Stimulated activated naive CD8-positive, alpha-beta T cell treated with anti-CD3 and anti-CD28 coated beads, Interleukin-15, Interleukin-2, amounts not matched to agents 100 ng/mL and 50 ng/mL, for 24 hours (primary cell): ENCODE results near the gene DMGDH.

Experiments used
- H3K27ac Mint-ChIP-seq: one replicate; pipeline ENCODE4 v1.8.0; 2021; ENCODE audit warnings: mild to moderate bottlenecking, mixed read lengths
- H3K27me3 Mint-ChIP-seq: one replicate; pipeline ENCODE4 v1.8.0; 2021; ENCODE audit warnings: mixed read lengths
- H3K36me3 Mint-ChIP-seq: one replicate; pipeline ENCODE4 v1.8.0; 2021; ENCODE audit warnings: low read depth, mixed read lengths
- H3K4me1 Mint-ChIP-seq: one replicate; pipeline ENCODE4 v1.8.0; 2021; ENCODE audit warnings: low read depth, mixed read lengths
- H3K4me3 Mint-ChIP-seq: one replicate; pipeline ENCODE4 v1.8.0; 2021; ENCODE audit warnings: mild to moderate bottlenecking, mixed read lengths
- H3K9me3 Mint-ChIP-seq: one replicate; pipeline ENCODE4 v1.8.0; 2021; ENCODE audit warnings: mixed read lengths

Gene DMGDH

GRCh38 chr5:79069488-79070349, at the start of gene DMGDH, which contains the start of gene BHMT2:
Gene DMGDH (minus strand): TSS chr5:79069674. CDS start chr5:79069620, 54 bp downstream.
Gene BHMT2 (plus strand): TSS chr5:79069767. CDS start chr5:79069783, 16 bp downstream.
- Mint-ChIP-seq H3K9me3 (no peaks in the 10 kb centered on the region), H3K36me3 (no peaks in the 10 kb centered on the region), H3K4me3 (no peak within 1 kb of the TSS), H3K27me3 (peaks cover 50% of the 10 kb centered on the region), H3K27ac (no peak within 1 kb of the TSS), H3K4me1 (peaks cover 4% of the 10 kb centered on the region)

DNA sequence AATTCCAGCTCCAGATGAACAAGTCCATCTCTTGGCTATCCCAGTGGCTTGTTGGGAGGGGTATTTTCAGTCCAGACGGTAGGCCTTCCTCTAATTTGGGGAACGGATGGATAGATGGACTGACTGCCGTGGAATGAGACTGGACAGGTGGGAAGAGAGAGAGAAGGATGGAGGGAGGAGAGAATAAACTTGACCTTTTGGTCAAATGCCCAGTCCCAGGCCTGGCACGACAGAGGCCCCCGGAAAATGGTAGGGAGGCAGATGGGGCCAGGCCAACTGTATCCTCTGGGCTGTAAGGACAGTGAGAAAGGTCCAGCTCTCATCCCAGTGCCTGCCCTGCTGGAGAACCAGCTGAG, 43.2 kb upstream of the DMGDH start:
- H3K36me3 Mint-ChIP-seq = no peaks in the 10 kb centered on the region
- H3K27ac Mint-ChIP-seq = no peak overlapping the region
- no peak overlapping the region for H3K4me3 Mint-ChIP-seq
- no peaks in the 10 kb centered on the region for H3K4me1 Mint-ChIP-seq
- H3K9me3 Mint-ChIP-seq = no peaks in the 10 kb centered on the region
- peaks cover 46% of the 10 kb centered on the region for H3K27me3 Mint-ChIP-seq

DNA sequence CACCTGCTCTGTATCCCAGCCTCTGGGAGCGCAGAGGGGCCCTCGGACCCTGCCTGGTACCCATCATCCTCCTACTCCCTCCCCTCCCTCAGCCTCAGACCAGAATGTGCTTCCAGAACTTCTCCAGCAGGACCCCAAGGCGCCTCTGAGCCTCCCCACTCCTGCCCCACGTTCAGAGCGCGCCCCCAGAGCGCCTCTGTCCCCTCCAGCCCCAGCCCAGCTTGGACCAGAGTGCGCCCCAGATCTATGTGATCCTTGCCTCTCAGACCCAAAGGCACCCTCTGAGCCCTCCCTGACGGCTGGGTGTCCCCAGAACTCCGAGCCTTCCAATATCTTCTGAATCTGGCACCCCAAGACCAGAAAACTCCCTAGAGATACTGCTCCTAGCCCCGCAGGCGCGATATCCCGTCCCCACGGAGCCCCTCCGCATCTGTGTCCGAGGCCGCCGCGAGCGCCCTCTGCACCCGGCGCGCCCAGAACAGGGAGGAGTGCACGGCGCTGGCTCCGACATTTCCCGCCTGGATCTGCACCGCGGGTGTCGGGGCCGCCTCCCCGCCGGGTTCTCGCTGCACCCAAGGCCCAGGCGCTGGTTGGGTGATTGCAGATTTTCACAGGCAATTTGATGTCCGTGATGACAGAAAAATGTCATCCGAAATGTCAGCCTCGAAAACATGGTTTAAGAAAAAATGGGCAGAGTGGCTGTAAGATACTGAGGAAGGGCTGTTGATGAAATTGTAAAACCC, 42.7 kb upstream of the DMGDH start:
- no peaks in the 10 kb centered on the region for H3K9me3 Mint-ChIP-seq
- H3K4me1 Mint-ChIP-seq = no peaks in the 10 kb centered on the region
- H3K4me3 Mint-ChIP-seq = no peak overlapping the region
- no peaks in the 10 kb centered on the region for H3K36me3 Mint-ChIP-seq
- H3K27me3 Mint-ChIP-seq = peaks cover 47% of the 10 kb centered on the region
- H3K27ac Mint-ChIP-seq = no peak overlapping the region

- Mint-ChIP-seq H3K27me3 (peaks cover 52% of the 10 kb centered on the region), H3K27ac (no peak within 1 kb of the TSS), H3K36me3 (no peaks in the 10 kb centered on the region), H3K4me3 (no peak within 1 kb of the TSS), H3K9me3 (no peaks in the 10 kb centered on the region), H3K4me1 (no peaks in the 10 kb centered on the region)
Measured at GRCh38 chr5:79111387-79111959, 42.0 kb upstream of the DMGDH start, which contains the start of gene BHMT. Gene BHMT (plus strand): TSS chr5:79111809. CDS start chr5:79111886, 77 bp downstream.

DNA sequence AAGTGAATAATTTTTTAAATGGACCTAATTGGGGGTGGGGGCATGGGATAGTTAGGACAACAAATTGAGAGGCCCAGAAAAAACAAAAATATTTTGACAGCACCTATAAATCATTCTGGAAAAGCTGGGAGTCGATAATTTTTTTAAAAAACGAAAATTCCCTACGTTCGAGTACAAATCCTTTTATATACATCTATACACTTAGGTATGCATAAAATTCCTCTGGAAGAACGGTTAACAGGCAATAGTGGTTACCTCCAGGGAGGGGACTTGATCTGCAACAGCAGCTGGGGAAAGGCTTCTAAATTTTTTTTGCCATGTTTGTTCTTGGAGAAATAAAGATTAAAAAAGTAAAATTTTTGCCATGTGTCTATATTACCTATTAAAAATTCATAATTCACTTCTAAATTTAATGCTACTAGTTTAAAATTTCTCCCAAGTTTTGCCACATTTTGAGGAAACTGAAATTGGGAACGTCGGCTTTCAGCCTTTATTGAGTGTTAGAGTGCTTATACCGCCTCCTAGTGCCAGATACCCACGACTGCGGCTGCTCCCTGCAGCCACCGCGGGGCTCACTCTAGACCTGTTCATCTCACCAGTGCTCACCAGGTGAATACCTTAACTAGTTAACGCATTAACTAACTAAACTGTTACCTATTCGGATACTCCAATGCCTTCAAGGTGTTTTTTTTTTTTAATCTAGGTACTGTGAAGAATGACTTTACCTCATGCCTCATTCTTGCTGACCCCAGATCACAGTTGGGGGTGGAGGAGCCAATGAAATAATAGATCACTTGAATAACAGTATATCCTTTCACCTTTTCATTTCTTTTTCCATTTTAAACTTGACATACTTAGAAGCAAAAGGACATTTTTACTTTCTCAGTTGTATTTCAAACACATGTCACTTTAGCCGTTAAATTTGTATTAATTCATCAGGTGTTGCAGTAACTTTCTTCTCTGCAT, 40.3 kb upstream of the DMGDH start:
- H3K27ac Mint-ChIP-seq = no peak overlapping the region
- no peaks in the 10 kb centered on the region for H3K36me3 Mint-ChIP-seq
- no peaks in the 10 kb centered on the region for H3K9me3 Mint-ChIP-seq
- H3K4me1 Mint-ChIP-seq = no peaks in the 10 kb centered on the region
- H3K27me3 Mint-ChIP-seq = peaks cover 55% of the 10 kb centered on the region
- H3K4me3 Mint-ChIP-seq = no peak overlapping the region

- no peak overlapping the region for H3K4me3 Mint-ChIP-seq
- no peaks in the 10 kb centered on the region for H3K36me3 Mint-ChIP-seq
- H3K4me1 Mint-ChIP-seq = no peaks in the 10 kb centered on the region
- H3K27me3 Mint-ChIP-seq = peaks cover 55% of the 10 kb centered on the region
- H3K27ac Mint-ChIP-seq = no peak overlapping the region
- H3K9me3 Mint-ChIP-seq = no peaks in the 10 kb centered on the region
Measured at GRCh38 chr5:79108792-79109191, 39.3 kb upstream of the DMGDH start.

- no peak overlapping the region for H3K4me3 Mint-ChIP-seq
- H3K27me3 Mint-ChIP-seq = peaks cover 51% of the 10 kb centered on the region
- no peaks in the 10 kb centered on the region for H3K36me3 Mint-ChIP-seq
- H3K9me3 Mint-ChIP-seq = no peaks in the 10 kb centered on the region
- H3K4me1 Mint-ChIP-seq = no peaks in the 10 kb centered on the region
- H3K27ac Mint-ChIP-seq = no peak overlapping the region
Measured at GRCh38 chr5:79108086-79108485, 38.6 kb upstream of the DMGDH start.

DNA sequence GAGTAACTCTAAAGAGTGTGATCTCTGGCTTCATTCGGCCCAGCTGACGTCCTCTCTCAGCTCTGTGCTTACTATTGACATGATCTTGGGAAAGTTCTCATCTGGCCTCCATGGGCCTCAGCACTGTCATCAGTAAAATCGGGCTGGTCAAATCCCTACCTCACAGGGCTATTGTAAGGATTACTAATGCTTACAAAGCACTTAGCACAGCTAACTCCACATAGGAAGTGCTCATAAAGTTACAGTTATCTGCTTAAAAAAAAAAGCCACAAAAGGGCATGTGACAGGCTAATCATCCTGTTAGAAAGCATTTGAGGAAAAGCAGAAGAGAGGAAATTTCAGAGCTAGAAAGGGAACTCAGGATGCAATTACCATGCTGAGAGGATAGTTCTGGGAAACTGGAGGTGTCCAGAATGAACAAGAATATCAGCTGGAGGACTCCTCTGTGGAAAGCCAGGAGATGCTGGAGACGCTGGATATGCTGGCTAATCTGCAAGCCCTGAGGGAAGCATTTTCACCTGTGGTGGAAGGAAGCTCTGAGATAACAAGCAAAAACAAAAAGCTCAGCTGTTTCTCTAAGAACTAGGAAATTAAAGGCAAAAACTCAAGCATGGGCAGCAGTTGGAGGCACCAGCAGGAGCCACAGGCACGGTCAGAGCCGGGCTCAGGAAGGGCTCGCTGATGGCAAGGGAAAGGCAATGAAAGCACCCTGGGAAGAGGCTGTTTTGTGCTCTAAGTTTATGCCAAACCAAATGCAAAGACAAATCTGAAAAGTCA, 37.7 kb upstream of the DMGDH start:
- Mint-ChIP-seq H3K36me3 (no peaks in the 10 kb centered on the region), H3K4me1 (no peaks in the 10 kb centered on the region), H3K9me3 (no peaks in the 10 kb centered on the region), H3K27ac (no peak overlapping the region), H3K4me3 (no peak overlapping the region), H3K27me3 (peaks cover 42% of the 10 kb centered on the region)

GRCh38 chr5:79105868-79106267, 36.4 kb upstream of the DMGDH start:
- Mint-ChIP-seq H3K9me3 (no peaks in the 10 kb centered on the region), H3K27me3 (peaks cover 34% of the 10 kb centered on the region), H3K36me3 (no peaks in the 10 kb centered on the region), H3K4me1 (no peaks in the 10 kb centered on the region), H3K4me3 (no peak overlapping the region), H3K27ac (no peak overlapping the region)

DNA sequence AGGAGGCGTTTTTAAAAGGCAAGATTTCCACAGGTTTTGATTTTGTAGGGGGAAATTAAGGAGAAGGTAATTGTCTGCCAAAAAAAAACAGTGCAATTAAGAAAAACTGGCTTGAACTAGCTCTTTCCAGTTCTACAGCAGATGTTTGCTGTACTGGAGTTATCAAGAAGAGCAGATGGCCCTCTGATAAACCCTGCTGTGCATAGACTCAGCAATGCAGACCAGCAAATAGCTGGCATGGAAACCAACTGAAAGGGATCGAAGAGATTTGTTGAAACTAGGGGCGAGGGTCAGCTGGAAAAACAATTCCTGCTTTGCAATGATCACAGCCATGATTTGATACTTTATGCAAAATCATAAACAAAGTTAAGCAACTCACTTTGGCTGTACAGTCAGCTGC, 24.3 kb upstream of the DMGDH start:
- no peak overlapping the region for H3K4me3 Mint-ChIP-seq
- H3K9me3 Mint-ChIP-seq = no peaks in the 10 kb centered on the region
- no peak overlapping the region for H3K27ac Mint-ChIP-seq
- H3K4me1 Mint-ChIP-seq = no peaks in the 10 kb centered on the region
- H3K36me3 Mint-ChIP-seq = no peaks in the 10 kb centered on the region
- peaks cover 5% of the 10 kb centered on the region for H3K27me3 Mint-ChIP-seq

- H3K27me3 Mint-ChIP-seq = peaks cover 8% of the 10 kb centered on the region
- no peak overlapping the region for H3K27ac Mint-ChIP-seq
- no peaks in the 10 kb centered on the region for H3K36me3 Mint-ChIP-seq
- no peak overlapping the region for H3K4me3 Mint-ChIP-seq
- H3K4me1 Mint-ChIP-seq = no peaks in the 10 kb centered on the region
- no peaks in the 10 kb centered on the region for H3K9me3 Mint-ChIP-seq
Measured at GRCh38 chr5:79091064-79091463, 21.6 kb upstream of the DMGDH start.

- H3K27ac Mint-ChIP-seq = no peak overlapping the region
- no peak overlapping the region for H3K4me3 Mint-ChIP-seq
- H3K27me3 Mint-ChIP-seq = peaks cover 4% of the 10 kb centered on the region
- H3K9me3 Mint-ChIP-seq = no peaks in the 10 kb centered on the region
- no peaks in the 10 kb centered on the region for H3K4me1 Mint-ChIP-seq
- H3K36me3 Mint-ChIP-seq = no peaks in the 10 kb centered on the region
Measured at GRCh38 chr5:79088507-79088906, 19.0 kb upstream of the DMGDH start.

DNA sequence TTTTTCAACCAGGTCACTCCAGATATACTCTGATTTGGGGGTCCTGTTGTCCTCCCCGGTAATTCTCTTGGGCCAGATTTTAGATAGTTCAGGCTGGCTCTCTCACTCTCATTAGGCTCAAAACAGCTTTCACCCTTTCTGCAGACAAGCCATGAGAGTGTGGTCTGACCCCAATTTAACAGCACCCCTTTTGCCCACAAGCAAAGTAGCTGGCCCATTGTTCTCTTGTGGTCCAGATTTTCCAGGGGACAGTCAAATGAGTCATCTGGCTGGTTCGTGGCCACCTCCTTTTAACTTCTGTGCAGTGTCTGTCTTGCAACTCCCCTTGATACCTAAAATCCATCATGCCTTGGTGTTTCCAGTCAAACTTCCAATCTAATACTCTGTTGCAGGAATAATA, 16.6 kb upstream of the DMGDH start:
- Mint-ChIP-seq H3K9me3 (no peaks in the 10 kb centered on the region), H3K4me1 (no peaks in the 10 kb centered on the region), H3K4me3 (no peak overlapping the region), H3K27ac (no peak overlapping the region), H3K36me3 (no peaks in the 10 kb centered on the region), H3K27me3 (peaks cover 4% of the 10 kb centered on the region)

DNA sequence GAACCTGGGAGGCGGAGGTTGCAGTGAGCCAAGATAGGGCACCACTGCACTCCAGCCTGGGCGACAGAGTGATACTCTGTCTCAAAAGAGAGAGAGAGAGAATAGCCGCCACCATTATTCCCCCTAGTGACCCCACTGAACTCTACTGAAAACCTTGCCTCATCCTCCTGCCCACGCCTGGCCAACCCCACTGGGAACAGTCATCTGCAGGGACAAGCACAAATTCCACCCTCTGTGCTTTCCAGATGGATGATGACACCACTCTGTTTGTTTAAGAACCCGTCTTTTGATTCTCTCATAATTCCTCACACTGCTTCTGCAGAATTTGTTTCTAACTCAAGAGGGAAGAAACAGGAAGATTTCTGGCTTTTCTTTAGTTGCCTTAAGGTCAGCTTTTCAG, 12.3 kb upstream of the DMGDH start:
- no peaks in the 10 kb centered on the region for H3K27me3 Mint-ChIP-seq
- no peaks in the 10 kb centered on the region for H3K36me3 Mint-ChIP-seq
- no peaks in the 10 kb centered on the region for H3K9me3 Mint-ChIP-seq
- no peaks in the 10 kb centered on the region for H3K4me1 Mint-ChIP-seq
- no peak overlapping the region for H3K4me3 Mint-ChIP-seq
- no peak overlapping the region for H3K27ac Mint-ChIP-seq
